Measurements from ENCODE around the gene TMC8. TPM values are rescaled to one million over a fixed set of nuclear protein-coding genes. Genes with fewer than 3 reads are reported as not detected.
"Not testable (repeated sequence)": the region's sequence is repeated elsewhere in the genome, so short reads cannot be mapped to it uniquely, and the experiment has no call there.

The TMC8 gene
- total and polyA plus RNA-seq, 11 donors, result 0.81 to 21.6 (median 1.2) TPM

GRCh38 chr17:78114831-78115723, 15.5 kb upstream of the TMC8 start:
- Histone ChIP-seq H3K4me1 (peaks cover 0 to 53% (median 26%) of the 10 kb centered on the region in 12 donors), H3K27me3 (no peaks in the 10 kb centered on the region), H3K9me3 (no peaks in the 10 kb centered on the region), H3K4me3 (no peak overlapping the region), H3K27ac (peak overlapping the region in 9 of 12 donors; percentile 37 to 69 (median 60)), H3K36me3 (peaks cover 0 to 84% (median 16%) of the 10 kb centered on the region in 9 donors)
- intact Hi-C loops (cut with DNase I), result loop anchor here in 9 of 10 donors (1.0 to 10.0 kb wide), 4 partner anchors 137 to 310 kb away; no protein-coding TSS in a partner anchor
- no peak for TF ChIP-seq CTCF (IDR thresholded peaks at IDR 0.05)
- TF ChIP-seq POLR2A (IDR thresholded peaks at IDR 0.05), result no peak
- peak; percentile 52 to 88 (median 74) for ATAC-seq
- peak in 4 of 5 donors; percentile 58 to 78 (median 68) for DNase-seq
- 60 to 81% (median 70%) methylated on average over 16 to 27 of the region's 28 CpGs for WGBS, 4 donors

GRCh38 chr17:78115803-78116202, 14.8 kb upstream of the TMC8 start:
- H3K27me3 ChIP-seq, H3K9me3 ChIP-seq, DNase-seq, ATAC-seq, H3K27ac ChIP-seq, H3K4me3 ChIP-seq: not testable (repeated sequence)
- 91 to 97% (median 95%) methylated on average over 15 of the region's 18 CpGs for WGBS, 4 donors
- intact Hi-C loops (cut with DNase I), result loop anchor here in 5 of 10 donors (10.0 kb wide), 1 partner anchor 309 kb away; no protein-coding TSS in a partner anchor
- H3K4me1 ChIP-seq, result peaks cover 0 to 46% (median 23%) of the 10 kb centered on the region in 12 donors
- H3K36me3 ChIP-seq, result peaks cover 0 to 84% (median 20%) of the 10 kb centered on the region in 9 donors

- Histone ChIP-seq H3K27me3 (no peaks in the 10 kb centered on the region), H3K9me3 (no peaks in the 10 kb centered on the region), H3K36me3 (peaks cover 0 to 84% (median 22%) of the 10 kb centered on the region in 9 donors), H3K27ac (no peak overlapping the region), H3K4me1 (peaks cover 0 to 40% (median 23%) of the 10 kb centered on the region in 12 donors), H3K4me3 (no peak overlapping the region)
- ATAC-seq (no peak), DNase-seq (no peak)
- TF ChIP-seq POLR2A (IDR thresholded peaks at IDR 0.05) (no peak), CTCF (IDR thresholded peaks at IDR 0.05) (no peak)
- 95 to 98% (median 96%) methylated on average over 9 of the region's 9 CpGs for WGBS, 4 donors
- intact Hi-C loops (cut with DNase I), result loop anchor here in 5 of 10 donors (10.0 kb wide), 1 partner anchor 308 kb away; no protein-coding TSS in a partner anchor
Observed at GRCh38 chr17:78116411-78116810, 14.2 kb upstream of the TMC8 start.

- peaks cover 0 to 37% (median 22%) of the 10 kb centered on the region in 12 donors for H3K4me1 ChIP-seq
- peak in 2 of 4 donors; percentile 7 to 10 for ATAC-seq
- no peaks in the 10 kb centered on the region for H3K27me3 ChIP-seq
- WGBS, 4 donors, result 68 to 72% (median 69%) methylated on average over 29 to 41 of the region's 41 CpGs
- H3K36me3 ChIP-seq, result peaks cover 0 to 87% (median 28%) of the 10 kb centered on the region in 9 donors
- intact Hi-C loops (cut with DNase I), result loop anchor here in 5 of 10 donors (10.0 kb wide), 1 partner anchor 307 kb away; no protein-coding TSS in a partner anchor
- no peak for TF ChIP-seq POLR2A (IDR thresholded peaks at IDR 0.05)
- peak in 8 of 12 donors; percentile 14 to 47 (median 28) for TF ChIP-seq CTCF (IDR thresholded peaks at IDR 0.05)
- no peak overlapping the region for H3K27ac ChIP-seq
- DNase-seq, result peak in 2 of 5 donors; percentile 37 to 64
- H3K4me3 ChIP-seq, result no peak overlapping the region
- H3K9me3 ChIP-seq, result no peaks in the 10 kb centered on the region
Observed at GRCh38 chr17:78117027-78117981, 13.3 kb upstream of the TMC8 start.
